Upper lobe of left lung (tissue), 6 donors: ENCODE results near the gene CTCF. TPM values are rescaled to one million over a fixed set of nuclear protein-coding genes. Genes with fewer than 3 reads are reported as not detected.

Experiments
- ATAC-seq, 2 donors: fragments of 200-7000 bp; cut with Tn5 transposase; one replicate each; pipeline ENCODE4 v1.9.1; 2022; ENCODE audit warnings: mild to moderate bottlenecking in 2 of 2, moderate library complexity in 2 of 2; ENCODE audit not compliant: low FRiP score in 2 of 2
- DNase-seq, 2 donors: peaks; one replicate each; pipeline ENCODE4 v3.0.0-alpha.2; 2019 to 2020
- H3K27ac ChIP-seq, 4 donors: fragments of 200-600 bp; sonication (generic); one replicate each; pipeline ENCODE4 v1.5.1; 2016 to 2019
- H3K27me3 ChIP-seq, 4 donors: fragments of 200-600 bp; sonication (generic); one replicate each; pipeline ENCODE4 v1.5.1; 2017 to 2019
- H3K36me3 ChIP-seq, 4 donors: fragments of 200-600 bp; sonication (generic); one replicate each; pipeline ENCODE4 v1.5.1; 2016 to 2019
- H3K4me1 ChIP-seq, 4 donors: fragments of 200-600 bp; sonication (generic); one replicate each; pipeline ENCODE4 v1.5.1; 2018 to 2019
- H3K4me3 ChIP-seq, 4 donors: fragments of 200-600 bp; sonication (generic); one replicate each; pipeline ENCODE4 v1.5.1; 2017 to 2019; ENCODE audit warnings: mild to moderate bottlenecking in 2 of 4, moderate library complexity in 1 of 4
- H3K9me3 ChIP-seq, 4 donors: fragments of 200-600 bp; sonication (generic); one replicate each; pipeline ENCODE4 v1.5.1; 2018 to 2019
- EP300 ChIP-seq, 4 donors: sonication (generic); formaldehyde crosslinking; IDR thresholded peaks; one replicate each; pipeline ENCODE4 v1.5.1; 2017; ENCODE audit warnings: antibody characterized with exemption in 4 of 4, control low read depth in 2 of 4
- POLR2A ChIP-seq, 4 donors: fragments of 450-650 bp; IDR thresholded peaks; one replicate each; pipeline ENCODE4 v1.5.1; 2016 to 2017; ENCODE audit warnings: antibody characterized with exemption in 4 of 4, mild to moderate bottlenecking in 2 of 4
- POLR2AphosphoS5 ChIP-seq, 2 donors: sonication (generic); formaldehyde crosslinking; IDR thresholded peaks; one replicate each; pipeline ENCODE4 v1.5.1; 2017; ENCODE audit warnings: antibody characterized with exemption in 2 of 2
- WGBS, 2 donors: methylation state at CpG; one replicate each; pipeline ENCODE4 v1.1.5; 2017 to 2018; 5-methylcytosine and 5-hydroxymethylcytosine counted together
- small RNA-seq, 4 donors: library from RNA; depleted of rRNA; stranded (forward); fragments of <200 nt; gene quantifications; one replicate each; pipeline ENCODE3, GENCODE V24; 2016
- total RNA-seq, 6 donors: library from RNA; depleted of rRNA in 4 of 6; stranded (reverse); fragments of >200 nt in 4 of 6; gene quantifications; one replicate each; pipeline versions ENCODE4 v1.1.0 to v1.2.1, GENCODE V29; 2016 to 2021
- TF ChIP-seq, protein P1 (sequence below), 6 experiments: fragments of 450-650 bp in 4 of 6; fragments of 200-600 bp in 2 of 6; sonication (generic) in 2 of 6; IDR thresholded peaks; one replicate each; pipeline ENCODE4 v1.5.1; 2016 to 2019; ENCODE audit warnings: antibody characterized with exemption in 6 of 6
- donor health status: DM: no; HTN: no; CAD: no; lungs with moderate emphysema.
- donor health status: DM: no; HTN: yes; CAD: no; lungs with severe emphysema.

The CTCF gene
- total RNA-seq, 6 donors from 2014 or later, result 29.7 to 42.6 (median 34.2) TPM

GRCh38 chr16:67679935-67680897 is 117.9 kb downstream of the CTCF start:
- TF ChIP-seq, protein P1, sequence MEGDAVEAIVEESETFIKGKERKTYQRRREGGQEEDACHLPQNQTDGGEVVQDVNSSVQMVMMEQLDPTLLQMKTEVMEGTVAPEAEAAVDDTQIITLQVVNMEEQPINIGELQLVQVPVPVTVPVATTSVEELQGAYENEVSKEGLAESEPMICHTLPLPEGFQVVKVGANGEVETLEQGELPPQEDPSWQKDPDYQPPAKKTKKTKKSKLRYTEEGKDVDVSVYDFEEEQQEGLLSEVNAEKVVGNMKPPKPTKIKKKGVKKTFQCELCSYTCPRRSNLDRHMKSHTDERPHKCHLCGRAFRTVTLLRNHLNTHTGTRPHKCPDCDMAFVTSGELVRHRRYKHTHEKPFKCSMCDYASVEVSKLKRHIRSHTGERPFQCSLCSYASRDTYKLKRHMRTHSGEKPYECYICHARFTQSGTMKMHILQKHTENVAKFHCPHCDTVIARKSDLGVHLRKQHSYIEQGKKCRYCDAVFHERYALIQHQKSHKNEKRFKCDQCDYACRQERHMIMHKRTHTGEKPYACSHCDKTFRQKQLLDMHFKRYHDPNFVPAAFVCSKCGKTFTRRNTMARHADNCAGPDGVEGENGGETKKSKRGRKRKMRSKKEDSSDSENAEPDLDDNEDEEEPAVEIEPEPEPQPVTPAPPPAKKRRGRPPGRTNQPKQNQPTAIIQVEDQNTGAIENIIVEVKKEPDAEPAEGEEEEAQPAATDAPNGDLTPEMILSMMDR (IDR thresholded peaks at IDR 0.05), result no peak
- TF ChIP-seq EP300 (IDR thresholded peaks at IDR 0.05), result no peak
- TF ChIP-seq POLR2AphosphoS5 (IDR thresholded peaks at IDR 0.05), result no peak
- TF ChIP-seq POLR2A (IDR thresholded peaks at IDR 0.05), result no peak
- DNase-seq, result no peak
- Histone ChIP-seq H3K4me3 (no peak overlapping the region), H3K27me3 (no peaks in the 10 kb centered on the region), H3K36me3 (peaks cover 2 to 26% (median 5%) of the 10 kb centered on the region in 4 donors), H3K27ac (no peak overlapping the region), H3K4me1 (peaks cover 19 to 27% (median 24%) of the 10 kb centered on the region in 4 donors), H3K9me3 (no peaks in the 10 kb centered on the region)
- 95% methylated on average over 10 of the region's 10 CpGs for WGBS, 2 donors
- ATAC-seq, result no peak

DNA sequence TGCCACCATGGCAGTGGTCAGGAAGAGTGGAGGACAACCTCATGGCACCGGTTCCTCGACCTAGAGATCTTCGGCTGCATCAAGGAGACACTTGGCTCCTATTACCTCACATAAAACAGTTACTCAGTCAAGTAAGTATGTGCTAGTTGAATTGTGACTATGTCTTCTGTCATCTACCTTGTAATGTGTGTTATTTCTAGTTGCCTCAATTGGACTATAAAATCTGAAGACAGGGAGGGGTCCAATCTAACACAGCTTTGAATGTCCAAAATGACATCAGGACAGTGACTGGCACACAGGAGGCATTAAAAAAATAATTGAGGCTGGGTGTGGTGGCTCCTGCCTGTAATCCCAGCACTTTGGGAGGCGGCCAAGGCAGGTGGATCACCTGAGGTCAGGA is 121.4 kb downstream of the CTCF start:
- no peak for DNase-seq
- WGBS, 2 donors, result 92 to 100% methylated on average over 3 to 4 of the region's 4 CpGs
- no peaks in the 10 kb centered on the region for H3K9me3 ChIP-seq
- H3K27me3 ChIP-seq, result no peaks in the 10 kb centered on the region
- TF ChIP-seq, protein P1 (IDR thresholded peaks at IDR 0.05), result no peak
- peak overlapping the region in 3 of 4 donors; percentile 60 to 90 (median 77) for H3K27ac ChIP-seq
- peaks cover 2 to 29% (median 5%) of the 10 kb centered on the region in 4 donors for H3K36me3 ChIP-seq
- H3K4me1 ChIP-seq, result peaks cover 13 to 28% (median 19%) of the 10 kb centered on the region in 4 donors
- H3K4me3 ChIP-seq, result no peak overlapping the region
- ATAC-seq, result no peak

GRCh38 chr16:67685388-67686112 is 123.2 kb downstream of the CTCF start:
- Histone ChIP-seq H3K27me3 (no peaks in the 10 kb centered on the region), H3K4me1 (peaks cover 13 to 28% (median 19%) of the 10 kb centered on the region in 4 donors), H3K4me3 (no peak overlapping the region), H3K9me3 (no peaks in the 10 kb centered on the region), H3K36me3 (peaks cover 2 to 25% (median 5%) of the 10 kb centered on the region in 4 donors), H3K27ac (peak overlapping the region; percentile 60 to 90 (median 72))
- peak in 1 of 2 donors; percentile 56 for ATAC-seq
- 83 to 86% methylated on average over 15 to 17 of the region's 17 CpGs for WGBS, 2 donors
- TF ChIP-seq, protein P1 (IDR thresholded peaks at IDR 0.05), result no peak
- TF ChIP-seq EP300 (IDR thresholded peaks at IDR 0.05), result no peak
- DNase-seq, result peak in 1 of 2 donors; percentile 29

Small RNA genes within 50 kb of the gene (small RNA-seq; reads per million reads assigned to genes)
- 0 reads per million in 4 donors for gene AC027682.3

Other genes starting within 250 kb of the CTCF start
- gene KCTD19, start 235.8 kb upstream of the CTCF start, total RNA-seq, result under 1 TPM in 3 of 6 donors, not detected in 3; under 0.01 to 0.31 (median 0.17) TPM
- 100 to 1,000 TPM in 1 of 6 donors, 10 to 100 TPM in 4, 1 to 10 TPM in 1; 5.9 to 110 (median 22.8) TPM for gene LRRC36, start 235.7 kb upstream of the CTCF start, total RNA-seq
- gene TPPP3, start 169.0 kb upstream of the CTCF start, total RNA-seq, result 100 to 1,000 TPM in 4 of 6 donors, 10 to 100 TPM in 2; 40.0 to 167 (median 112) TPM
- 10 to 100 TPM; 14.7 to 49.2 (median 21.4) TPM for gene ZDHHC1, start 146.0 kb upstream of the CTCF start, total RNA-seq
- 1 to 10 TPM in 5 of 6 donors, under 1 TPM in 1; 0.78 to 5.0 (median 1.6) TPM for gene HSD11B2, start 131.4 kb upstream of the CTCF start, total RNA-seq
- gene ATP6V0D1, start 81.4 kb upstream of the CTCF start, total RNA-seq, result 100 to 1,000 TPM in 4 of 6 donors, 10 to 100 TPM in 2; 69.1 to 221 (median 147) TPM
- 1 to 10 TPM in 3 of 6 donors, not detected in 3; 3.5 to 7.6 (median 3.8) TPM for gene AGRP, start 79.0 kb upstream of the CTCF start, total RNA-seq
- 100 to 1,000 TPM in 4 of 6 donors, 10 to 100 TPM in 2; 76.9 to 183 (median 113) TPM for gene RIPOR1, start 33.7 kb upstream of the CTCF start, total RNA-seq
- 10 to 100 TPM in 1 of 6 donors, 1 to 10 TPM in 5; 1.8 to 55.5 (median 4.0) TPM for gene CARMIL2, start 82.6 kb downstream of the CTCF start, total RNA-seq
- 10 to 100 TPM; 15.8 to 25.1 (median 18.8) TPM for gene ACD, start 97.7 kb downstream of the CTCF start, total RNA-seq
- 1 to 10 TPM; 2.1 to 9.3 (median 6.6) TPM for gene PARD6A, start 98.4 kb downstream of the CTCF start, total RNA-seq
- 10 to 100 TPM; 18.2 to 50.3 (median 28.5) TPM for gene ENKD1, start 104.2 kb downstream of the CTCF start, total RNA-seq
- 10 to 100 TPM in 1 of 6 donors, 1 to 10 TPM in 5; 1.2 to 22.0 (median 5.2) TPM for gene C16orf86, start 104.3 kb downstream of the CTCF start, total RNA-seq
- 10 to 100 TPM; 14.3 to 21.0 (median 17.0) TPM for gene GFOD2, start 156.8 kb downstream of the CTCF start, total RNA-seq
- gene RANBP10, start 244.0 kb downstream of the CTCF start, total RNA-seq, result 10 to 100 TPM in 5 of 6 donors, 1 to 10 TPM in 1; 6.5 to 50.3 (median 17.0) TPM
- 10 to 100 TPM in 1 of 6 donors, 1 to 10 TPM in 4, under 1 TPM in 1; 0.66 to 13.1 (median 4.4) TPM for gene TSNAXIP1, start 244.4 kb downstream of the CTCF start, total RNA-seq